Head of caudate nucleus (tissue), 42 donors: ENCODE results near the gene DMXL1.

Experiments used
- DNase-seq, 42 donors: peaks; one replicate each; pipeline versions ENCODE4 v3.0.0 to v3.0.0-alpha.2; 2020 to 2021; ENCODE audit warnings: mixed read lengths in 7 of 42
- intact Hi-C: fragments of 100-400 bp; cut with DNase I; formaldehyde crosslinking; loops from one replicate; pipeline ENCODE4 v1.15.0; 2022

DMXL1 gene

DNA sequence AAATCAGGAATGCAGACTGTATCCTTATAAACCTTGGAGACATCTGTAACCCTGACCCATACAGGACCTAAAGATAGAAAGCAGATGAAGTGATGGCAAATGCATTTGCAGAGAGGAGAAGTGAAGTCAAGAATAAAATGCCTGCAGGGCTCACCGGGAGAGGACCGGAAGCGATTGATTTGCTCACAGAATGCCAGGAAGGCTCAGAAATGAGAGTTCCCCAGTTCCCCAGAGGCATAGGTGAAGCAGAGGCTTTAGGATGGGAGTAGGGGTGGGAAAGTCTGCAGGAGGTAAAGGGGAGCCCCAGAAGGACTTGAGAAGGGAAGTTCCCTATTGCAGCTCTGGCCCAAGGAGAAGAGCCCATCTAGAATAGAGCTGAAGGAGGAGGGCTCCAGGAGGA lies 221.0 kb downstream of the DMXL1 start:
- intact Hi-C loops = no loop called here

GRCh38 chr5:119292701-119293515 lies 222.0 kb downstream of the DMXL1 start:
- intact Hi-C loops = no loop called here
- no peak for DNase-seq

More for the DNA sequence above, 221.0 kb downstream of the DMXL1 start:
- DNase-seq = no peak

DNA sequence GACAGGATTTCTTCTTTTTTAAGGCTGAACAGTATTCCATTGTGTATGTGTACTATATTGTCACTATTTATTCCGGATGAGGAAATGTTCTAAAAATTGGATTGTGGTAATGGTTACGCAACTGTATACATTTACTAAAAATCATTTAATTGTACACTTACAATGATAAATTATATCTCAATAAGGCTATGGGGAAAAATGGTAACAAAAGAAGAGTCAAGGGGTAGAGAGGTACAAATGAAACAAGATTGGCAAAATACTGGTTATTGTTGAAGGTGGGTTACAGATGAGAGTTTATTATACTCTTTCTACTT lies 222.6 kb downstream of the DMXL1 start:
- no peak for DNase-seq
- intact Hi-C loops = no loop called here
